K562 (cell line): Measurements from ENCODE around the gene INPP5K. TPM values are rescaled to one million over a fixed set of nuclear protein-coding genes. Genes with fewer than 3 reads are reported as not detected.

ENCODE experiments used
- ATAC-seq: fragments of 200-7000 bp; cut with Tn5 transposase; 3 replicates; pipeline ENCODE4 v1.9.1; 2020; ENCODE audit warnings: moderate library complexity
- BruUV-seq: library from RNA; stranded (reverse); fragments of 400-500 nt; replicated peaks from 2 replicates; lab custom pipeline; 2021; lab: Mats Ljungman, UMichigan
- CTCF ChIA-PET: fragments of 300-600 bp; formaldehyde crosslinking; extraction: SDS; loops from one replicate; lab custom pipeline; 2021; ENCODE audit warnings: low intra/inter-chr PET ratio; lab: Yijun Ruan, JAX
- POLR2A ChIA-PET: fragments of 300-600, 350-650 bp; sonication (Branson Sonifier 250); formaldehyde crosslinking; extraction: SDS; loops from one replicate; lab custom pipeline; 2021; ENCODE audit warnings: antibody characterized with exemption, inconsistent platforms; lab: Yijun Ruan, JAX
- DNase-seq, 4 experiments: peaks; one replicate each; pipeline versions ENCODE4 v3.0.0 to v3.0.0-alpha.2; 2011 to 2018; ENCODE audit warnings: low spot score in 3 of 4, mixed read lengths in 3 of 4; ENCODE audit errors: extremely low read depth in 1 of 4
- FAIRE-seq: peaks from 2 replicates; lab custom pipeline; 2011; peaks lifted over from hg19 to GRCh38; lab: Jason Lieb, UNC
- H2AFZ ChIP-seq: 2 replicates; pipeline ENCODE4 v1.6.0; 2011; ENCODE audit warnings: low read depth, low read length, control low read depth, inconsistent platforms
- H3K27ac ChIP-seq: fragments of 200-600 bp; 3 replicates; pipeline ENCODE4 v1.8.0; 2011; ENCODE audit warnings: low read depth, mild to moderate bottlenecking, control low read depth, inconsistent platforms, low read length, moderate library complexity, mixed read lengths; ENCODE audit errors: extremely low read depth
- H3K27me3 ChIP-seq, 2 experiments: fragments of 300-600 bp in 1 of 2; 2 replicates in 1 of 2; 3 replicates in 1 of 2; pipeline versions ENCODE4 v1.6.0 to v1.8.0; 2011; ENCODE audit warnings: inconsistent platforms in 2 of 2, low read length in 2 of 2, mild to moderate bottlenecking in 1 of 2, mixed read lengths in 1 of 2, moderate library complexity in 1 of 2; ENCODE audit not compliant: control insufficient read depth in 2 of 2, insufficient read depth in 2 of 2
- H3K36me3 ChIP-seq: fragments of 300-600 bp; 3 replicates; pipeline ENCODE4 v1.8.0; 2011; ENCODE audit warnings: mild to moderate bottlenecking, low read length, inconsistent platforms; ENCODE audit not compliant: control insufficient read depth, insufficient read depth
- H3K4me1 ChIP-seq, 2 experiments: fragments of 200-600 bp in 1 of 2; replicated peaks in 1 of 2; 2 replicates in 1 of 2; 3 replicates in 1 of 2; pipeline versions ENCODE4 v1.5.1 to v1.8.0; 2011; ENCODE audit warnings: inconsistent platforms in 2 of 2, low read length in 2 of 2, mild to moderate bottlenecking in 1 of 2, mixed read lengths in 1 of 2, moderate library complexity in 1 of 2; ENCODE audit not compliant: control insufficient read depth in 2 of 2, insufficient read depth in 2 of 2
- H3K4me2 ChIP-seq: 2 replicates; pipeline ENCODE4 v1.6.1; 2011; ENCODE audit warnings: low read length, control low read depth, inconsistent platforms, mixed read lengths; ENCODE audit not compliant: insufficient read depth
- H3K4me3 ChIP-seq: fragments of 200-600 bp; sonication (generic), shearing (Covaris generic); 2 replicates; pipeline ENCODE4 v1.5.1; 2016; ENCODE audit warnings: control low read depth, inconsistent platforms
- H3K79me2 ChIP-seq: fragments of 200-600 bp; 3 replicates; pipeline ENCODE4 v1.8.0; 2011; ENCODE audit warnings: low read length, inconsistent platforms; ENCODE audit not compliant: control insufficient read depth, insufficient read depth
- H3K9ac ChIP-seq, 2 experiments: 2 replicates each; pipeline versions ENCODE4 v1.6.0 to v1.6.1; 2011; ENCODE audit warnings: low read depth in 2 of 2, low read length in 2 of 2, control low read depth in 1 of 2, inconsistent platforms in 1 of 2, mild to moderate bottlenecking in 1 of 2, mixed read lengths in 1 of 2; ENCODE audit not compliant: insufficient read depth in 1 of 2
- H3K9me1 ChIP-seq: one replicate; pipeline ENCODE4 v1.6.0; 2011; ENCODE audit warnings: inconsistent platforms, mild to moderate bottlenecking, low read length, moderate library complexity; ENCODE audit not compliant: control insufficient read depth, insufficient read depth
- H3K9me3 ChIP-seq: replicated peaks from 2 replicates; pipeline ENCODE4 v1.5.1; 2011; ENCODE audit warnings: low read depth, low read length, inconsistent platforms; ENCODE audit not compliant: control insufficient read depth, insufficient read depth
- H4K20me1 ChIP-seq: replicated peaks from 2 replicates; pipeline ENCODE4 v1.6.1; 2011; ENCODE audit warnings: low read length, inconsistent platforms, mixed read lengths; ENCODE audit not compliant: control insufficient read depth, insufficient read depth
- KLF10 ChIP-seq: fragments of 250-450 bp; sonication (Bioruptor Pico); IDR thresholded peaks from 2 replicates; pipeline ENCODE4 v1.6.1; 2021; ENCODE audit warnings: matching md5 sums
- POLR2G ChIP-seq: fragments of 200-400 bp; formaldehyde crosslinking; IDR thresholded peaks from 2 replicates; pipeline ENCODE4 v1.6.1; 2017; ENCODE audit warnings: low read depth, mild to moderate bottlenecking, antibody characterized with exemption, low read length, moderate library complexity
- ZNF324 ChIP-seq: fragments of 250-450 bp; sonication (Bioruptor Pico); IDR thresholded peaks from 2 replicates; pipeline ENCODE4 v1.4.0; 2020; ENCODE audit warnings: mild to moderate bottlenecking
- WGBS: fragments of 100-300 bp; shearing (Covaris generic); methylation state at CpG from one replicate; pipeline ENCODE4 v1.1.6; 2016; ENCODE audit warnings: low coverage, mixed read lengths; ENCODE audit not compliant: insufficient coverage; ENCODE audit errors: missing lambda C conversion rate; 5-methylcytosine and 5-hydroxymethylcytosine counted together
- in situ Hi-C: fragments of 300-500 bp; cut with MboI; formaldehyde crosslinking; loops from 4 replicates; pipeline ENCODE4 v1.15.0; 2018; ENCODE audit warnings: inconsistent platforms, mixed read lengths
- intact Hi-C: fragments of 100-400 bp; cut with micrococcal nuclease; formaldehyde crosslinking; loops from 2 replicates; pipeline ENCODE4 v1.14.2; 2022
- polyA plus RNA-seq, 8 experiments: library from polyadenylated mRNA; depleted of rRNA in 4 of 8; stranded (reverse) in 5 of 8; unstranded in 3 of 8; fragments of >200 nt; fragmentation: Nextera tagmentation in 2 of 8; fragmentation: Illumina TruSeq in 1 of 8; extraction: Ambion mirVana in 2 of 8; extraction: Trizol in 1 of 8; gene quantifications; 2 replicates each; pipeline versions ENCODE4 v1.2.1 to v1.2.3, GENCODE V29; 2011 to 2014; ENCODE audit warnings: inconsistent platforms in 1 of 8, missing spikeins in 1 of 8
- total RNA-seq, 7 experiments: library from RNA; depleted of rRNA in 6 of 7; stranded (reverse); fragments of >200 nt in 6 of 7; fragmentation: Illumina TruSeq in 2 of 7; extraction: Trizol in 2 of 7; gene quantifications; 2 replicates each; pipeline versions ENCODE4 v1.2.1 to v1.2.3, GENCODE V29; 2011 to 2021; ENCODE audit warnings: low replicate concordance in 1 of 7
- TF ChIP-seq, protein P1 (sequence below), 3 experiments: IDR thresholded peaks in 2 of 3; conservative IDR thresholded peaks in 1 of 3; 2 replicates each; pipeline ENCODE4 v1.5.1; 2011 to 2012; ENCODE audit warnings: low read length in 3 of 3, mild to moderate bottlenecking in 3 of 3, control low read depth in 2 of 3, improper control_type of control experiment in 1 of 3, inconsistent platforms in 1 of 3, low read depth in 1 of 3, mixed read lengths in 1 of 3, moderate library complexity in 1 of 3; ENCODE audit not compliant: insufficient read depth in 2 of 3
- TF ChIP-seq, protein P2 (sequence below): fragments of 250-450 bp; sonication (Bioruptor Pico); IDR thresholded peaks from 2 replicates; pipeline ENCODE4 v1.4.0; 2020

The INPP5K gene
- total and polyA plus RNA-seq, 9 of the 15 experiments (the other 6 are each of a cell fraction or from before 2014, with no cell fraction given): 0.63 to 15.1 (median 10.1) TPM

DNA sequence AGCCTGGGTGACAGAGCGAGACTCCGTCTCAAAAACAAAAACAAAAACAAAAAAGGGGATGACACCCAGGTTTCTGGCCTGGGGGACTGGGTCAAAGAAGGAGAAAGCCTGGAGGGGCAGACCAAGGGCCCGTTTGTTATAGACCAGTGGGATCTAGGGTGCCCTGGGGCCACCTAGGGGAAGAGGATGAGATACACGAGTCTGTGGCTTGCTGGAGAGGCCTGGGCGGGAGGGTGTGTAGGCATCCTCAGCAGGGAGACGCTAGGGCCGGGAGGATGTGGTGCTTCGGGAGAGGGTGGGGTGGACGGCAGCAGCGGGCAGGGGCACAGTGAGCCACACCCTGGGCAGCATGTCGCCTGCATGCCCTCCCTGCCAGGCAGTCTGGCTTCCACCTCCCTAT lies 43.2 kb downstream of the INPP5K start:
- DNase-seq (peak in 1 of 4 experiments; percentile 16), FAIRE-seq (no peak), ATAC-seq (peak; percentile 79)
- Histone ChIP-seq H3K4me1 (peaks cover 0 to 14% of the 10 kb centered on the region in 2 experiments; a peak in 2 of 5 replicates), H3K9ac (no peak overlapping the region; a peak in 1 of 4 replicates), H4K20me1 (no peaks in the 10 kb centered on the region), H3K4me2 (no peak overlapping the region), H3K27ac (no peak overlapping the region), H3K9me1 (no peaks in the 10 kb centered on the region), H2AFZ (no peak overlapping the region), H3K79me2 (no peaks in the 10 kb centered on the region), H3K36me3 (peaks cover 38% of the 10 kb centered on the region; the same call in 2 of the 3 replicates), H3K4me3 (no peak overlapping the region), H3K27me3 (no peaks in the 10 kb centered on the region), H3K9me3 (no peaks in the 10 kb centered on the region)
- in situ Hi-C loops (no loop called here), intact Hi-C loops (no loop called here)
- POLR2A ChIA-PET: interaction anchor here (0.6 to 0.7 kb wide), 2 partner anchors 10 to 34 kb away, joined by 3 to 4 read pairs; no protein-coding TSS in a partner anchor
- no TSS peak for BruUV-seq
- TF ChIP-seq, protein P1, sequence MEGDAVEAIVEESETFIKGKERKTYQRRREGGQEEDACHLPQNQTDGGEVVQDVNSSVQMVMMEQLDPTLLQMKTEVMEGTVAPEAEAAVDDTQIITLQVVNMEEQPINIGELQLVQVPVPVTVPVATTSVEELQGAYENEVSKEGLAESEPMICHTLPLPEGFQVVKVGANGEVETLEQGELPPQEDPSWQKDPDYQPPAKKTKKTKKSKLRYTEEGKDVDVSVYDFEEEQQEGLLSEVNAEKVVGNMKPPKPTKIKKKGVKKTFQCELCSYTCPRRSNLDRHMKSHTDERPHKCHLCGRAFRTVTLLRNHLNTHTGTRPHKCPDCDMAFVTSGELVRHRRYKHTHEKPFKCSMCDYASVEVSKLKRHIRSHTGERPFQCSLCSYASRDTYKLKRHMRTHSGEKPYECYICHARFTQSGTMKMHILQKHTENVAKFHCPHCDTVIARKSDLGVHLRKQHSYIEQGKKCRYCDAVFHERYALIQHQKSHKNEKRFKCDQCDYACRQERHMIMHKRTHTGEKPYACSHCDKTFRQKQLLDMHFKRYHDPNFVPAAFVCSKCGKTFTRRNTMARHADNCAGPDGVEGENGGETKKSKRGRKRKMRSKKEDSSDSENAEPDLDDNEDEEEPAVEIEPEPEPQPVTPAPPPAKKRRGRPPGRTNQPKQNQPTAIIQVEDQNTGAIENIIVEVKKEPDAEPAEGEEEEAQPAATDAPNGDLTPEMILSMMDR (IDR thresholded peaks at IDR 0.05 in 2 of 3, conservative IDR thresholded peaks at IDR 0.05 in 1 of 3; ENCODE audit: insufficient read depth in 2 of 3, low read depth in 1 of 3, low read length in 3 of 3): peak in 2 of 3 experiments; percentile 18; a peak in 2 of 6 replicates
- 0 out of 2 replicates have a peak, but pooled peaks have one; percentile 28 for TF ChIP-seq POLR2G
- TF ChIP-seq, protein P2, sequence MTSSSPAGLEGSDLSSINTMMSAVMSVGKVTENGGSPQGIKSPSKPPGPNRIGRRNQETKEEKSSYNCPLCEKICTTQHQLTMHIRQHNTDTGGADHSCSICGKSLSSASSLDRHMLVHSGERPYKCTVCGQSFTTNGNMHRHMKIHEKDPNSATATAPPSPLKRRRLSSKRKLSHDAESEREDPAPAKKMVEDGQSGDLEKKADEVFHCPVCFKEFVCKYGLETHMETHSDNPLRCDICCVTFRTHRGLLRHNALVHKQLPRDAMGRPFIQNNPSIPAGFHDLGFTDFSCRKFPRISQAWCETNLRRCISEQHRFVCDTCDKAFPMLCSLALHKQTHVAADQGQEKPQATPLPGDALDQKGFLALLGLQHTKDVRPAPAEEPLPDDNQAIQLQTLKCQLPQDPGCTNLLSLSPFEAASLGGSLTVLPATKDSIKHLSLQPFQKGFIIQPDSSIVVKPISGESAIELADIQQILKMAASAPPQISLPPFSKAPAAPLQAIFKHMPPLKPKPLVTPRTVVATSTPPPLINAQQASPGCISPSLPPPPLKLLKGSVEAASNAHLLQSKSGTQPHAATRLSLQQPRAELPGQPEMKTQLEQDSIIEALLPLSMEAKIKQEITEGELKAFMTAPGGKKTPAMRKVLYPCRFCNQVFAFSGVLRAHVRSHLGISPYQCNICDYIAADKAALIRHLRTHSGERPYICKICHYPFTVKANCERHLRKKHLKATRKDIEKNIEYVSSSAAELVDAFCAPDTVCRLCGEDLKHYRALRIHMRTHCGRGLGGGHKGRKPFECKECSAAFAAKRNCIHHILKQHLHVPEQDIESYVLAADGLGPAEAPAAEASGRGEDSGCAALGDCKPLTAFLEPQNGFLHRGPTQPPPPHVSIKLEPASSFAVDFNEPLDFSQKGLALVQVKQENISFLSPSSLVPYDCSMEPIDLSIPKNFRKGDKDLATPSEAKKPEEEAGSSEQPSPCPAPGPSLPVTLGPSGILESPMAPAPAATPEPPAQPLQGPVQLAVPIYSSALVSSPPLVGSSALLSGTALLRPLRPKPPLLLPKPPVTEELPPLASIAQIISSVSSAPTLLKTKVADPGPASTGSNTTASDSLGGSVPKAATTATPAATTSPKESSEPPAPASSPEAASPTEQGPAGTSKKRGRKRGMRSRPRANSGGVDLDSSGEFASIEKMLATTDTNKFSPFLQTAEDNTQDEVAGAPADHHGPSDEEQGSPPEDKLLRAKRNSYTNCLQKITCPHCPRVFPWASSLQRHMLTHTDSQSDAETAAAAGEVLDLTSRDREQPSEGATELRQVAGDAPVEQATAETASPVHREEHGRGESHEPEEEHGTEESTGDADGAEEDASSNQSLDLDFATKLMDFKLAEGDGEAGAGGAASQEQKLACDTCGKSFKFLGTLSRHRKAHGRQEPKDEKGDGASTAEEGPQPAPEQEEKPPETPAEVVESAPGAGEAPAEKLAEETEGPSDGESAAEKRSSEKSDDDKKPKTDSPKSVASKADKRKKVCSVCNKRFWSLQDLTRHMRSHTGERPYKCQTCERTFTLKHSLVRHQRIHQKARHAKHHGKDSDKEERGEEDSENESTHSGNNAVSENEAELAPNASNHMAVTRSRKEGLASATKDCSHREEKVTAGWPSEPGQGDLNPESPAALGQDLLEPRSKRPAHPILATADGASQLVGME: no peak
- TF ChIP-seq ZNF324 (CRISPR knock-in tag): no peak
- TF ChIP-seq KLF10: no peak
- 0% methylated on average over 1 of the region's 11 CpGs for WGBS
- CTCF ChIA-PET: no interaction called here
